ENCODE results near the gene BTF3L4.

GRCh38 chr1:52059888-52060287, 3.8 kb downstream of the BTF3L4 start:
- TF ChIP-seq CTCF (conservative IDR thresholded peaks at IDR 0.05) = no peak
- TF ChIP-seq EZH2 (IDR thresholded peaks at IDR 0.05; ENCODE audit: low read depth) = no peak

All from PC-9 (cell line).